LNCaP clone FGC (cell line): ENCODE results near the gene DIPK1C.

ENCODE experiments used
- DNase-seq: peaks from one replicate; pipeline ENCODE4 v3.0.0-alpha.2; 2011; ENCODE audit warnings: low read depth
- H3K4me3 ChIP-seq: 2 replicates; pipeline ENCODE4 v1.5.1; 2011; ENCODE audit warnings: mild to moderate bottlenecking, low read depth, low read length, control low read depth
- CTCF ChIP-seq: IDR thresholded peaks from 2 replicates; pipeline ENCODE4 v1.5.1; 2012; ENCODE audit warnings: mild to moderate bottlenecking; ENCODE audit not compliant: control insufficient read depth, insufficient read depth; ENCODE audit errors: extremely low read depth

DIPK1C gene

GRCh38 chr18:74400813-74401212 lies 56.3 kb downstream of the DIPK1C start:
- DNase-seq = no peak
- H3K4me3 ChIP-seq = no peak overlapping the region
- no peak for TF ChIP-seq CTCF

GRCh38 chr18:74399091-74399887 lies 57.8 kb downstream of the DIPK1C start:
- no peak for DNase-seq
- no peak for TF ChIP-seq CTCF
- H3K4me3 ChIP-seq = no peak overlapping the region

DNA sequence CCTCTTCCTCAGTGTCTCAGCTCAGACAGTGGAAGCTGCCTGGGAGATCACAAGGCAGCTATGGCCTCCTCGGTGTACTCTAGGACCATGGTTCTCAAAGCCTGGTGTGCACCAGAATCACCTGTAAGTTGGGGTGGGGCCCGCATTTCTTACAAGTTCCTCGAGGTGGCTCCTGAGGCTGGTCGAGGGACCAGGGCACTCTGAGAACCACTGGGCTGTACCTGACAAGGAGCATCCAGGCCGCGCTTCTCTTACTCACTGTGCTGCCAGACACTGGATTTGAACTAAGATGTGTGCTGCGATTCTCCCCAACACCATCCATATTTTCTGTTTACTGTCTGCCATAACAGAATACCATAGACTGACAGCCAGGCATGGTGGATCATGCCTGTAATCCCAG lies 59.5 kb downstream of the DIPK1C start:
- no peak for DNase-seq
- TF ChIP-seq CTCF = peak; percentile 21
- H3K4me3 ChIP-seq = no peak overlapping the region

- H3K4me3 ChIP-seq = no peak overlapping the region
- no peak for TF ChIP-seq CTCF
- no peak for DNase-seq
Observed at GRCh38 chr18:74396171-74397169, 60.6 kb downstream of the DIPK1C start.

GRCh38 chr18:74395648-74396154 lies 61.4 kb downstream of the DIPK1C start:
- no peak overlapping the region for H3K4me3 ChIP-seq
- no peak for TF ChIP-seq CTCF
- DNase-seq = no peak

DNA sequence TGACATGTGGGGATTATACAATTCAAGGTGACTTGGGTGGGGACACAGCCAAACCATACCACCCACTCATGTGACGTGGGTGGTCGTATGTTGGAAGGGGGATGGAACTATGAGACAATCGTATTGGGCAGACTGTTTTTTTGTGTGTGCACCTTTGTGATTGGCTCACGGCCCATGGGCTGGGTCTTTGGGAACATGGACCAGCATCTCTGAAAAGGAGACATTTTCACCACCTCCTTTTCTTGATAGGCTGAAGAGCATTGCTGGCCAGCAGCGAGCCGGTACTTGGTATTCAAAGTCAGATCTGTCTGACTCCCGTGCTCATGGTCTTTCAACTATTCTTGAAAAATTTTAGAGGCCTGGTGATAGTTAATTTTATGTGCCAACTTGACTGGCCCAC lies 62.1 kb downstream of the DIPK1C start:
- no peak for TF ChIP-seq CTCF
- no peak overlapping the region for H3K4me3 ChIP-seq
- DNase-seq = no peak
